Right lobe of liver (tissue), 6 donors: Measurements from ENCODE around the gene RSBN1L. TPM values are rescaled to one million over a fixed set of nuclear protein-coding genes. Genes with fewer than 3 reads are reported as not detected.

Experiments
- ATAC-seq, 4 donors: fragments of 200-7000 bp; cut with Tn5 transposase; one replicate each; pipeline ENCODE4 v1.9.1; 2020; ENCODE audit warnings: mild to moderate bottlenecking in 4 of 4, moderate library complexity in 4 of 4
- DNase-seq, 3 donors: peaks; one replicate each; pipeline ENCODE4 v3.0.0-alpha.2; 2020
- H3K27ac ChIP-seq, 3 donors: fragments of 200-600 bp; one replicate each; pipeline ENCODE4 v1.8.0; 2022
- H3K27me3 ChIP-seq, 2 donors: fragments of 200-600 bp; one replicate each; pipeline ENCODE4 v1.8.0; 2022
- H3K36me3 ChIP-seq, 4 donors: fragments of 200-600 bp; sonication (generic) in 1 of 4; one replicate each; pipeline versions ENCODE4 v1.5.1 to v1.8.0; 2017 to 2022; ENCODE audit warnings: control low read depth in 1 of 4
- H3K4me1 ChIP-seq, 4 donors: fragments of 200-600 bp; sonication (generic) in 1 of 4; one replicate each; pipeline versions ENCODE4 v1.5.1 to v1.8.0; 2017 to 2022; ENCODE audit warnings: control low read depth in 1 of 4
- H3K4me3 ChIP-seq, 3 donors: fragments of 200-600 bp; one replicate each; pipeline ENCODE4 v1.8.0; 2022
- H3K9me3 ChIP-seq, 4 donors: fragments of 200-600 bp; sonication (generic) in 1 of 4; one replicate each; pipeline versions ENCODE4 v1.5.1 to v1.8.0; 2017 to 2022; ENCODE audit warnings: control low read depth in 1 of 4
- CTCF ChIP-seq, 4 donors: fragments of 200-600 bp in 3 of 4; fragments of 450-650 bp in 1 of 4; IDR thresholded peaks; one replicate each; pipeline versions ENCODE4 v1.5.1 to v1.8.0; 2016 to 2022; ENCODE audit warnings: antibody characterized with exemption in 4 of 4, mild to moderate bottlenecking in 2 of 4
- POLR2A ChIP-seq: fragments of 450-650 bp; IDR thresholded peaks from one replicate; pipeline ENCODE4 v1.6.1; 2017; ENCODE audit warnings: antibody characterized with exemption, mild to moderate bottlenecking
- WGBS: methylation state at CpG from one replicate; pipeline ENCODE4 v1.1.6; 2018; ENCODE audit warnings: low coverage, low lambda C conversion rate; ENCODE audit not compliant: insufficient coverage; ENCODE audit errors: missing lambda C conversion rate; 5-methylcytosine and 5-hydroxymethylcytosine counted together
- intact Hi-C, 2 donors: fragments of 100-400 bp; cut with DNase I; formaldehyde crosslinking; loops; one replicate each; pipeline versions ENCODE4 v1.11.2 to v1.14.1; 2022
- total RNA-seq, 6 experiments: library from RNA; depleted of rRNA in 2 of 6; stranded (reverse); fragments of >200 nt in 2 of 6; fragmentation: NEBNext Ultra II Directional in 3 of 6; extraction: Animal tissue kit (Norgen Biotek cat#: 25700) in 3 of 6; gene quantifications; one replicate each; pipeline versions ENCODE4 v1.1.0 to v1.2.4, GENCODE V29; 2016 to 2023
- donor health status: DM: no; HTN: yes; CAD: no.
- donor health status: DM: no; HTN: no; CAD: no.
- donor health status: DM: no; HTN: no; CAD: no.
- donor health status: DM: no; HTN: yes; CAD: no.
- donor health status: DM: no; HTN: yes; CAD: no.

Gene RSBN1L
- total RNA-seq, 6 experiments from 2014 or later = 8.2 to 10.4 (median 8.8) TPM

DNA sequence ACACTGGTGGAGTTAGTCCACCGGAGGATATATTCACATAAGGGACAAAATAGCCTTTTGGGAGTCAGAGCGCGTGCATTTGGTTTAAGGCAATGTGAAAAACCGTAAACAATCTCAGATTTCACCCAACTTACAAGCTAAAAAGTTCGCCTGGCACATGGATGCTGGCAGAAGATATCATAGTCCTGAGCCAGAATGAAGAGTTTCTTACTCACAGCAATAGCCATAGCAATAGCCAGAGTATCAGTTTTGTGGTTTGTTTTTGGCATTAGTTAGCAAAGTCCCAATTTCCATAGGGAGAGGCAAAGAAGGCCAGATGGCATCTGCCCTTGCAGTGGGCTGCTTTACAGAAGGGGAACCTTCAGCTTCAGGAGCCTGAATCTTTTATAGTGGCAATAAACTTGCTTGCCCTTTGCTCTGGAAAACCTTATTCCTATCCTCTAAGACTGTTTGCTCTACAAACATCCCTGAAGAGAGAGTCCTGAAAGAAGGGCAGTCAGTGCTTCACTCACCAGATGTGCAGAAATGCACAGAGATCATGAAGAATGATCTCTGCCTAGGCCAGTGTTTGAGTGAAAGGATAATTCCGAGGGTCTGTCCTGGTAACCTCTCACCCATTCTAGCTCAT lies 28.7 kb upstream of the RSBN1L start:
- 100% methylated on average over 4 of the region's 6 CpGs for WGBS
- H3K27ac ChIP-seq = no peak overlapping the region
- no peak for ATAC-seq
- H3K9me3 ChIP-seq = no peaks in the 10 kb centered on the region
- DNase-seq = no peak
- H3K4me3 ChIP-seq = no peak overlapping the region
- H3K4me1 ChIP-seq = peaks cover 0 to 11% (median 0%) of the 10 kb centered on the region in 4 donors
- intact Hi-C loops = no loop called here
- TF ChIP-seq CTCF (IDR thresholded peaks at IDR 0.05) (no peak), POLR2A (no peak)
- H3K27me3 ChIP-seq = no peaks in the 10 kb centered on the region
- no peaks in the 10 kb centered on the region for H3K36me3 ChIP-seq

- TF ChIP-seq POLR2A (no peak), CTCF (IDR thresholded peaks at IDR 0.05) (no peak)
- intact Hi-C loops = loop anchor here in 1 of 2 donors (5.0 kb wide), 1 partner anchor 77 kb away; no protein-coding TSS in a partner anchor
- H3K27ac ChIP-seq = no peak overlapping the region
- peak in 1 of 3 donors; percentile 77 for DNase-seq
- no peaks in the 10 kb centered on the region for H3K36me3 ChIP-seq
- no peaks in the 10 kb centered on the region for H3K9me3 ChIP-seq
- peak; percentile 27 to 99 (median 56) for ATAC-seq
- no peaks in the 10 kb centered on the region for H3K27me3 ChIP-seq
- no peaks in the 10 kb centered on the region for H3K4me1 ChIP-seq
- WGBS = 66% methylated on average over 5 of the region's 5 CpGs
- H3K4me3 ChIP-seq = no peak overlapping the region
Observed at GRCh38 chr7:77674878-77675277, 21.4 kb upstream of the RSBN1L start.

- Histone ChIP-seq H3K9me3 (no peaks in the 10 kb centered on the region), H3K27me3 (no peaks in the 10 kb centered on the region), H3K4me1 (peaks cover 0 to under 1% (median under 1%) of the 10 kb centered on the region in 4 donors), H3K4me3 (no peak overlapping the region), H3K36me3 (peaks cover 0 to 9% (median 1%) of the 10 kb centered on the region in 4 donors), H3K27ac (no peak overlapping the region)
- ATAC-seq (peak in 2 of 4 donors; percentile 29 to 53), DNase-seq (no peak)
- no peak for TF ChIP-seq POLR2A
- no peak for TF ChIP-seq CTCF (IDR thresholded peaks at IDR 0.05)
- intact Hi-C loops = no loop called here
Observed at GRCh38 chr7:77679608-77680007, 16.7 kb upstream of the RSBN1L start.

GRCh38 chr7:77680266-77680665 lies 16.0 kb upstream of the RSBN1L start:
- no peak for ATAC-seq
- Histone ChIP-seq H3K36me3 (peaks cover 0 to 9% (median 1%) of the 10 kb centered on the region in 4 donors), H3K4me1 (peaks cover 0 to 7% (median 3%) of the 10 kb centered on the region in 4 donors), H3K27ac (no peak overlapping the region), H3K27me3 (no peaks in the 10 kb centered on the region), H3K4me3 (no peak overlapping the region), H3K9me3 (no peaks in the 10 kb centered on the region)
- no peak for DNase-seq
- intact Hi-C loops = no loop called here
- TF ChIP-seq CTCF (IDR thresholded peaks at IDR 0.05) = no peak
- no peak for TF ChIP-seq POLR2A
- WGBS = 95% methylated on average over 2 of the region's 7 CpGs
